Panc1 (cell line): Measurements from ENCODE around the gene RCOR3.

Experiments used
- CTCF ChIP-seq: fragments of 450-650 bp; IDR thresholded peaks from 2 replicates; pipeline ENCODE4 v1.5.1; 2017; ENCODE audit warnings: mild to moderate bottlenecking
- POLR2AphosphoS5 ChIP-seq: IDR thresholded peaks from 2 replicates; pipeline ENCODE4 v1.6.1; 2012; ENCODE audit warnings: mild to moderate bottlenecking, low read depth, low read length, moderate library complexity
- REST ChIP-seq, 2 experiments: IDR thresholded peaks; 2 replicates each; pipeline ENCODE4 v1.6.1; 2011 to 2012; ENCODE audit warnings: low read depth in 2 of 2, control low read depth in 1 of 2, low read length in 1 of 2, mild to moderate bottlenecking in 1 of 2, moderate library complexity in 1 of 2; ENCODE audit not compliant: insufficient read depth in 1 of 2
- SIN3A ChIP-seq: IDR thresholded peaks from 2 replicates; pipeline ENCODE4 v1.6.1; 2012; ENCODE audit warnings: low read depth, mild to moderate bottlenecking, low read length, moderate library complexity, borderline replicate concordance; ENCODE audit not compliant: insufficient read depth
- TCF7L2 ChIP-seq: IDR thresholded peaks from 2 replicates; pipeline ENCODE4 v1.6.1; 2011; ENCODE audit warnings: mild to moderate bottlenecking, low read depth, low read length, inconsistent platforms

- no peak for TF ChIP-seq CTCF
- no peak for TF ChIP-seq REST (IDR thresholded peaks at IDR 0.05; ENCODE audit: insufficient read depth in 1 of 2, low read depth in 2 of 2, low read length in 1 of 2)
- TF ChIP-seq POLR2AphosphoS5: no peak
- TF ChIP-seq TCF7L2: no peak
- TF ChIP-seq SIN3A: no peak
Observed at GRCh38 chr1:211348547-211348946, 89.4 kb downstream of the RCOR3 start.
